Ammon's horn (tissue), 1 donor: ENCODE measurements around the gene OMA1.
"Not testable (repeated sequence)": the region's sequence is repeated elsewhere in the genome, so short reads cannot be mapped to it uniquely, and the experiment has no call there.

Source experiments
- DNase-seq: peaks from one replicate; pipeline ENCODE4 v3.0.0-alpha.2; 2016; ENCODE audit warnings: low spot score

OMA1 gene

DNA sequence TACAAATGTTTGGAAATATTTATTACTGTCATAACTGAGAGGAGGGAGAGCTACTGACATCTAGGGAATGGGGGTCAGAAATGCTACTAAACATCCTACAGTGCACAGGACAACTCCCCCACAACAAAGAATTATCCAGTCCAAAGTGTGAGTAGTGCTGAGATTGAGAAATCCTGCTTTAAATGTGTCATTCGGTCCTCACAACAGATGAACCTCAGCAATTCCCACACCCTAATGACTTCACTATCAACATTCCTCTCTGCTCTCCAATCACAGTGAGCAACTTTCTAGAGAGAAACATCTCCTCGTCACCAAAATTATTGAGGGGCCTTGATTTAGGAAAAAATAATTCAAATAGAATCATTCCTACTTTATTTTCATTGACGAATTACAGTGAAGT lies 18.0 kb downstream of the OMA1 start:
- peak; percentile 12 for DNase-seq

DNA sequence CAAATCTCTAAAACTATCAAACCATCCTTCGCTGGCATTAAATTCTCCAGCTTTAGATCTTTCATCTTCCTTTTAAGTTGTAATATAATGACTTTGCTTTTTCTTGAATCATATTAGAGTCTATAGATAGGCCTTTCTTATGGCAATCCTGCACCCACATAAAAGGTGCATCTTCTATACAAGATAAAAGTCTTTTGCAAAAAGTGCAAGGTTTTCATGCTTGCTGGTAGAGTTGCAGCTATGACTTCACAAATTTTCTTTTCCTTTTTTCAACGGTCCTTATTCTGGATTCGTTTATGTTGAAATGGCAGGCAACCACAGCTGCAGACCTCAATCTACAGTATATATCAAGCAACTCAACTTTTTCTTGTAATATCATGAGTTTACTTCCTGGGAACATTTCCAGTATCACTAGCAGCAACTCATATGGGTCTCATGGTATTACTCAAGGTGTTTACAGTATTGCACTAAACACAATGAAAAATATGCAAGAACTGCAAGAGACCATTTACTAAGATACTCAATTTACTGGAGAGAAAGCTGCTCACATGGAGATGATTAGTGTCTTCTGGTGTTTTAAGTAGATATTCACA lies 22.1 kb downstream of the OMA1 start:
- DNase-seq: no peak

DNA sequence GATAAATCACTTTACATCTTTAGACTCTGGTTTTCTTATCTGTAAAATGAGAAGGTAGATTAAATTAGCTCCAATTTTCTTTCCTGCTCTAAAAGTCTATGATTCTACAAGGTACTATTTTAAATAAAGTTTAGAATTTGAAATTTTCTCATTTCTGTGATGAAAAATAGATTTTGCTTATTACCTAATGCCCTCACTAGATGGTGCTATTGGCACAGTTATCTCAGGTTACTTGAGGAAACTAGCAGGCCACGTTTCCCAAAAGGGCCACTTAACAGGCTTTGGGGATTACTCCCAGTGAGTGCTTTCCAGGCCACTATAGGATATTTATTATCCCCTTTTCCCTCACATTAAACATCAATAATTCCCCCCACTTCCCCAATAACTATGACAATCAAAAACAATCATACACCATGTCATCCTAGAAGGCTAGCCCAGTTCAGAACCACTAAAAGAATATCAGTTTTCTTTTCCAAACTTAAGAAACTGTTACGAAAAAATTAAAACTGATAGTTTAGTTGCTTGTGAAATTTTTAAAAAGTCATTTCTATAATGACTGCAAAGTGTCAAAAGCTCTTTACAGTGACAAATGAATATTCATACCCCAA lies 30.6 kb downstream of the OMA1 start:
- DNase-seq: peak; percentile 85

DNA sequence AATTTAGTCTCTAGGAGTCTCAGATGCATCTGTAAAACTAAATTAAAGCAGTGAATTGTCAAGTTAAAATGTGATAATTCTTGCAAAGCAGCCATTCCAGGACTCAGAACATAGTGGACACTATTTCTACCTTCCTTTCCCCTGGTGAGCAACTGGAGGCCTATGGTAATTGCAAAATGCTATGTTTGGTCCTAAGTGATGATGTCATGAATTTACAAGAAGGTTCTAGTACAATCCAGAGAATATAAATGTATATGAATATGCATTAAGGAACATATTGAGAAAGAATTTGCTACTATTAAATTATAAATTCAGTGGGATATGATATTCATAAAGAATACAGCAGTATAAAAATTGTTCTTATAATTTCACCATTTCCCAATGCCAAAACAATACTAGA lies 32.6 kb downstream of the OMA1 start:
- DNase-seq: no peak

DNA sequence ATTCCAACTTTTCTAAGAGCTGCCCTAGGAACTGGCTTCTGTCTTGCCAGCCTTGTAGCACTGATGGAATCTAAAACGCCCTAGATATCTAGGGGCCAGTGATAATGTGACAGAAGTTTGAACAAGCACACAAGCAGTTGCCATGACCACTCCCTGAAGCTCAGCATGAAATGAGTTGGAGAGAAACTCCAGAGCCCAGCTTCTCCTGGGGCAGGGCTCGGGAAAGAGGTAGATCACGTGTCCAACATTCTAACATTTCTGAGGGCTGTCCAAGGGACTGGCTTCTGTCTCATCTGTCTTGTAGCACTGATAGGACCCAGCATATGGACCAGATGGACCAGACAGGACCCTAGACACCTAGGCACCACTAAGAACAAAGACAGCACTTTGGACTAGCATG lies 37.9 kb downstream of the OMA1 start:
- DNase-seq: no peak

DNA sequence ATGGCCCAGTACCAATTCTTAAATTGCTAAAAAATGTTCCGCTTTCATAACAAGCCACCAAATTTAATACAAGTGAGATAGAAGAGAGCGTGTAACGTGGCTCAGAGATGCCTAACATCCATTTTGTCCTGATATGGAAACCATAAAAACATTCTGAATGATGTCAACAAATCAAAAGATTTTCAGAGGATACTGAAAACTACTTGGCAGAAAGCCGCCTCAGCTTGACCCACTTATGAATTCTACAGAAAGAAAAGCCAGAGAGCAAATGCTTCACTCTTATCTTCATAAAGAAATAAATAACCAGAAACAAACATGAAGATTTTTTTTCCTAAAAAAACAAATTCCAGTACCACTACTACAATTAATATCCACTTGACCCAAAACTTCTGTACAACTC lies 41.2 kb downstream of the OMA1 start:
- no peak for DNase-seq

DNA sequence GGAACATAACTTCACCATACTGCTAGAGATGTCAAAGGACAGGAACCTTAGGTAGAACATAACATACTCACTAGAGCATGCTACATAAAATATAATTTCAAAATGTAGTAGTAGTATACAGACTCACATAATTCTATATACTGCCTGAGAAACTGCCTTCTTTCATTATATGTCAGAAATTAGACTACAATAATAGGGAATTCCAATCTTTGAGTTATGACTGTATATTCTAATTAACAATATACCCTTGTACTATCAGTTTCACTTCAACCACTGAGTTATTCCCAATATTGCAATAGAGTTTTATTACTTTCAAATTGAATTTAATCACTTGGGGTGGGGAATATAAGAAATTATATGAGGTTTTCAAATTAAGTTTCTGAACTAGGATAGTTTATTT lies 44.0 kb downstream of the OMA1 start:
- DNase-seq: no peak

DNA sequence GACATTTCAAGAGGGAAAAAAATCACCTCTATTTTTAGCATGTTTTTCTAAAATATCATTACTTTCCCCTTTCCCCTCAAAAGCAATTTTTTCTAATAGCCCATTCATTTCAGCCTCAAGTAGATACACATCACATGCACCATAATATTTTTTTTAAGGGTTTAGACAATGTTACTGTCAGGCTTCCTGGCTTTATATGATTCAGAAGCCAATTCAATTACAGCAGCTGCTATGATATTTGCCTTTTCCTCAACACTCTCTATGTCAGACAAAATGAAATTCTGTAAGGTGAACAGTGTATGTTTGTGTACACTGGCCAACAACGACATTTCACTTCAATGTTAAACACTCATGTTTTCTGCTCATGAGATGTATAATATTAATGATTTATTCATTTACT lies 46.5 kb downstream of the OMA1 start:
- no peak for DNase-seq

DNA sequence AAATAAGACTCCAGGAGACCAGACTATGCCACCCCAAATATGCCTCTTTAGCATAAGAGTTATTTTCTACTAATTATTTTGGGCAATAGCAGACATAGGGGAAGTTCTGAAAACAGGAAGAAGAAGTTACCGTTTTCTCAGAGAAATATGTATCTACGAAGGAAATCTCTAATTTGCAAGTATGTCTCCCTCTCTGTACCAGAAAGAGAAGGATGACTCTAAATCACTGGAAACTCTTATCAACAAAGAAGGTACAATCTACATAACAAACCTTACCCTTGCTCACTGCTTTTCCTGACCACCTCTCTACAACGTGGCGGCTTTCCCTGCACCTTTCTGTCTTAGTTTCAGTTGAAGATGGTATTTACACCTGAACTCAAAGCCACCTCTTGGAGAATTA lies 49.0 kb downstream of the OMA1 start:
- no peak for DNase-seq

DNA sequence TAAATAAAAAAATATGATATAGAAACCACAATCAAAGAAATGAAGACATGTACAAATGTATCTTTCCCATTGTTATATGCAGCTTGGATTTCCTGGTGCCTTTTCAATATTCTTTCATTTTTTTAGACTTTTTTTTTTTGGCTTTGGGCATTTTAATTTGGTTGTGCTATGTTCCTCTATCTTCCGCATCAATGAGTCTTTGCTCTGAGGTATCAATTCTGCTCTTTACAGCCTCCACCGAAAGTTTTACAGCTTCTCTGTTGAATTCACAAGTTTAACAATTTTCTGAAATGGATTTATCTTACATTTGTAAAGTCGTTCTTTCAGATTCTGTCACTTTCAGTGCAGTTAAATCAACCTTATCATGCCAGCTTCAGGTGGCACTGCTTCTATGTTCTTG lies 50.5 kb downstream of the OMA1 start:
- no peak for DNase-seq

DNA sequence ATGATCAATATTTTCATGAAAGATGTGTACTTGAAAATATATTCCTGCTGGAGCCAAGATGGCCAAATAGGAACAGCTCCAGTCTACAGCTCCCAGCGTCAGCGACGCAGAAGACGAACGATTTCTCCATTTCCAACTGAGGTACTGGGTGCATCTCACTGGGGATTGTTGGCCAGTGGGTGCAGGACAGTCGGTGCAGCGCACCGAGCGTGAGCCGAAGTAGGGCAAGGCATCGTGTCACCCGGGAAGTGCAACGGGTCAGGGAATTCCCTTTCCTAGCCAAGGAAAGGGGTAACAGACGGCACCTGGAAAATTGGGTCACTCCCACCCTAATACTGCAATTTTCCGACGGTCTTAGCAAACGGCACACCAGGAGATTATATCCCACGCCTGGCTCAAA lies 57.6 kb downstream of the OMA1 start:
- not testable (repeated sequence) for DNase-seq

DNA sequence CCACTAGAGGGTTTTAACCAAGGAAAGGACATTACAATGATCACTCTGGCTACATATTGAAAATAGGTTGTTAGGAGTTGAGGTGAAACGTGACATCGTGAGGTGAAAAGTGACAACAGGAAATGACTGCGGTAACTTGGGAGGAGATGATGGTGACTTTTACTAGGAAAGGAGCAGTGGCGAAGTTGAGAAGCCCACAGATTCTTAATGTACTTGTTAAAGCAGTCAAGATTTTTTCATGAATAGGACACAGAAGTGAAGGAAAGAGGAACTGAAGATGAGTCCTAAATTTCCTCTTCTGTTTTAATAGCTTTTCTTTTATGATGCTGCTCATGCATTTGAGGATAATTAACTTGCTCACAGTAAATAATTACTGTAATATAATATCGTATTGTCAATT lies 59.5 kb downstream of the OMA1 start:
- DNase-seq: no peak

DNA sequence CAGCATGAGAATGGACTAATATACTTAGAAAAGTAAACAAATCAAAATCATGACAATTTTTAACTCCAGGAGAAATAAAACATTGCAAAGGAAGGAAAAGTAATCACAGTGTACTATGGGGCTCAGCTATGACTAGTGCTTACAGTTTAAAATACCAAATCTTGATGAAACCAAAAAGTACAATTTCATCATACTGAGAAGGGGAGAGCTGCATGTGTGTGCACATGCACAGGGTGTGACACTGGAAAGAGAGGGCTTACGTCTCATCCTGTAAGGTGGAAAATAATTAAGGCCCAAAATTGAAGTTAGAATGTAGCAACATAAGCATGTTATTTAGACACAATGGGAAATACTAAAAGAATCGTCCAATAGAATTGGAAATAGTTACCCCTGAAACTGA lies 64.6 kb downstream of the OMA1 start:
- DNase-seq: no peak

DNA sequence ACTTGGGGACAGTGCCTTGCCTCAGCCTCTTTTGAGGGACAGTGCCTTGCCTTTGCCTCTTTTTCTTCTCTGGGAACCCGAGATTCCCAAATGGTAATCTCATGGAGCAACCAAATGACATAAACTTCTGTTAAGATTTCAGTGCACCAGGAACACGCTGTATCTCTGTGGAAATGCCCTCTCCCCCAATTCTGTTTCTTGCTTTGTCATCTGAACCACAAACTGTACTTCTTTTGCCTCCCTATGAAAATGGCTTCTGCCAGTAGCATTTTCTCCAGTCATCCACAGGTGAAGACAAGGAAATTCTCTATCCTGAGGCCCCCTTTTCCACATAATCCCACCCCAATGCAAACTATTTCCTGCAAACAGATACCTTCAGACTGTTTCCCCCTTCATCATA lies 66.3 kb downstream of the OMA1 start:
- DNase-seq: no peak

DNA sequence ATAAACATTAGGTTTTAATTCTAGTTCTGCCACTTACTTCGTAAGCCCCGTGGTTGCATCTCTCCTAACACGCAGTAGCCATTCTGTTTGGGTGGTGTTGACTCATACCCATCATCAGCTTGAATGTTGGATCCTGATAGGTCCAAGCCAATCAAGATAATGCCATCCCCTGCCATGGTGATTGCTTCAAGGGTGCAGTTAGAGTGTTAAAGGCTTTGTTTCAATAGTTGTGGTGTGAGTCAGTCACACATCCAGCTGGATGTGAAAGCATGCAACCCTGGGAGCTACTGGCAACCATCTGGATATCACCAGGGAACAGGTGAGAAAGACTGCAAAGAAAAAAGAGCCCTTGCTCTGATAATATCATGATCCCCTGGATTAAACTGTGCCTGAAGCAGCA lies 69.1 kb downstream of the OMA1 start:
- no peak for DNase-seq

DNA sequence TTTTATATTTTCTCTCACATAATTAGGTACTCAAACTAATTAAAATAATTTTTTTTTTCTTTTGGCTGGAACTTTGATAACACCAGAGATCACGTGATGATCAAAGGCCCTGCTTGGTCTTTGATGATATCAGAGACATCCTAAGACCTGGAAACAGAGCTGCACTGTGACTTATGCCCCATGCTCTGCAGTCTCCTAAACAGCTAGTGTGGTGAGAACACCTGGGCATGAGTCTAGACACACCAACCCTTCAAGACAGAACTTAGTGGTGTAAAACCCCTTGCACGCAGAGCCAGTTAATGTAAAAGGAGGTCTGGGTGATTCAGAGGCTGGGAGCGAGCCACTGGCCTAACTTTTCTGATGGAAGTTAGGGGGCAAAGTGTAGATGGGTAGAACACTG lies 70.3 kb downstream of the OMA1 start:
- DNase-seq: no peak

DNA sequence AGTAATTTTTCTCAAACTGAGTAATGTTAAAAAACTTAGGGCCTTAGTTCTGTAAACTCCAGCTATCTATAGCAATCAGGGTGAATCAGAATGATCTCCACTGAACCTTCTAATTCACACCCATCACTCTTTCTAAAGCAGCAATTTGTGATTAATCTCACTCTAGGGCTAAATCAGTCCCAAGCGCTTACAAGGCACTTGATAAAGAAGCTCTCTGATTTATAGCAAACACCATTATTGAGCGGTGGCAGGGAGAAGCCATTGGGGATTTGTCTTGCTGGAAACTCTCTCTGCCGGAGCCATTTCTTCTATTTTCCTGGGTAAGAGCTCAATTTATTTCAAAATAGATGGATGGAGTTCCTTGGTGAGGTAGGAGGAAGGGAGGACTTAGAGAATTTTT lies 77.0 kb downstream of the OMA1 start:
- DNase-seq: no peak

DNA sequence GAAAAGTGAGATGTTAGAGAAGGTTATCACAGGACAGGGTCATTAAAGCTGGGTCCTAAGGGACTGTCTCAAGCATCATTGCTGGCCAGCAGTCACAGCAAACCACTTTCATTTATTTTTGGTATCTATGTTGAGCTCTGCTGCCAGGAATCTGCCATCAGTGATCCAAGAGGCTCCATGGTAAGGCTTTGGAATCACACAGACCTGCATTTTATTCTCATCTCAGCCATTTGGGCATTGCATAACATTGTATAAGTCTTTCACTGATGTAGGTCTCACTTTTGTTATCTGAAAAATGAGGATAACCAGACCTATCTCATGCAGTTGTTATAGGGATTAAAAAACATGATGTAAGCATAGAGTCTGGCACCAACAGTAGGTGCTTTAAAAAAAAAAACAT lies 77.5 kb downstream of the OMA1 start:
- no peak for DNase-seq

DNA sequence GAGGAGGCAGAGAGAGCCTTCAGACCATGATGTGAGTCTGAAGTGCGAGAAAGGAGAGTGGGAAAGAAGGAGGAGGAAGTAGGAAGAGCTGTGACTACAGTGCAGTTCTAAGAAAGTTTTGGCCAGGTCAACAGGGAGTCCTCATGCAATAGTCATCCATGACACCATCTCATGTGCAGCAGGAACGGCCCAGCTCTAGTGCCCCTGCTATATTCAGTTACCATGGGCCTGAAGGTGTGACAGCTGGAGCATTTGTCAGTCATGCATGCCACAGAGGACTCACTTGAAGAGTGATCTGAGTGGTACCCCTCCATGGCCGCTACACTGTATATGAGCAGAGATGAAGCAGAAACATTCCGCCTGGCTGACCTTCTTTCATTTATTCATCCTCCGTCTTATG lies 77.9 kb downstream of the OMA1 start:
- DNase-seq: no peak

DNA sequence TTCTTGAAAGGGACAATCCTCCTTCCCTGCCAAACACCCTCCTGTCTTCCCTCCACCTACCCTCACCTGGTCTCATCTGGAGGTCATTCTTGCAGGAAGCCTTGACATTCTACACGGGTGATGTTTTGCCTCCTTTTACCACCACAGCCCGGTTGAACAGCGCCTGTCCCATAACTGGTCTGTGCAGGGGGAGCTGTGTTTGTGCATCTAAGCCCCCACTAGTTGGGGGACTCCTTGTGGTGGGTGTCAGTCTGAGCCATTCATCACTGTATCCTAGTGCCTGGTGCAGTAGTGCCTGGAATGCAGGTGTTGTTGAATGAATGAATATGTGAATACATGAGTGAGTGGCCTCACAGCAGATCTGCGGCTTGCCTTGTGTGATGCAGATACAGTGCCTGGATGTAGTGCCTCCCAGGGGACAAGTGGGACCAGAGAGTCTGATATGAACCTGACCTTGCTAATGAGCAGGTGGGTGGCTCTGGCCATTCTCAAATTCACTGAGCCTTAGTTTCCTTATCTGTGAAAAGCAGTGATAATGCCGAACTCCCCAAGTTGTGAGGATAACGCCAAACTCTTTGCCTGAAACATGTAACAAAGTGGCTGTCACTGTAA lies 79.8 kb downstream of the OMA1 start:
- no peak for DNase-seq

DNA sequence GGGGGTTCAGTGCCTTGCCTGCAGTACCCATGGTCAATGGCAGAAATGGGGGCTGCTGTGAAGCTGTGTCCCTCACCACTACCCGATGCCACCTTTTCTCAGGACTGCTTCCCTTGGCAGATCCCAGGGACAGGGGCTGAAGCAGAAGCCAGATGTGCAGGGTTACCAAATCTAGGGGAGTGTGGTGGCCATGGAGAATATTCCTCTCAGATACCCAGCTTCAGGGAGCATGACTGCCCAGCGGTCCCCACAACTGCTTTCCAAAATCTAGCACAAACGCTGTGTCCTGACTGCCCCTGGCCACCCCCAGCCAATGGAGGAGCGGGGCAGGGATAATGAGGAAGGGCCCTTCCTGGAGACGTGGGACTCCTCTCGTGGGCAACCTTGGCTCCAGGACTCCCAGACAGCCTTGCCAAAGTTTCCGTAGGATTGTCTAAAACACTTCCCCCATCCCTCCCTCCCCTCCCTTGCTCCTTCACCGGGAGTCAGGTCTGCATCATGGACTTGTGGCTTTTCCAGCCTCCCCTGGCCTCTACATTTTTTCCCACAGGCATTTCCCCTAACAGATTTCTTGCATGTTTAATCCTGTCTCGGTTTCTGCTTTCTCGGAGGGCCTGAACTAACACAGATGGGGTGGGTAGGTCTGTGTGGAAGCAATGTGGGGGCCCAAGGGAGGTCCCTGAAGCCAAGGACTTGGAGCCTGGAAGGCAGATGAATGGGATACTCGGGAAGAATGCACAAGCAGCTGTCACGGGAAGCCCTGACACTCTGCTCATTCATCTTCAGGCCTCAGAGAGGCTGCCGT lies 80.5 kb downstream of the OMA1 start:
- no peak for DNase-seq

DNA sequence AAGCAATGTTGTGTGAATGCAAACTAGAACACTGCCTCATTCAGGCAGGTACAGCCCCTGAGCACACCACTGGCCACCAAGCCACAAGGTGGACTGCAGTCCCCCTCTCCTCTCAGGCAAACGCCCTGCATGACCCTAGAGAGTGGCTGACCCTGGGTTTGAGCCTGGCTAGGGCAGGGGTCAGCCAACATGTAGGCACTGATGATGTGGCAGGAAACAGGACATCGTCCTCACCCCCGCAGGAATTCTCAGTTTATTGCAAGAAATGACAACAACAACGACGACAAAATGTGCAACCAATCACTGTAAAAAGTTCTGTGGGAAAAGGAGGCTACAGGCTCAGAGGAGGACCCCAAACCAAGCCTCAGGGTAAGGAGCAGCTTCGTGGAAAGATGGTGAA lies 81.3 kb downstream of the OMA1 start:
- DNase-seq: no peak

DNA sequence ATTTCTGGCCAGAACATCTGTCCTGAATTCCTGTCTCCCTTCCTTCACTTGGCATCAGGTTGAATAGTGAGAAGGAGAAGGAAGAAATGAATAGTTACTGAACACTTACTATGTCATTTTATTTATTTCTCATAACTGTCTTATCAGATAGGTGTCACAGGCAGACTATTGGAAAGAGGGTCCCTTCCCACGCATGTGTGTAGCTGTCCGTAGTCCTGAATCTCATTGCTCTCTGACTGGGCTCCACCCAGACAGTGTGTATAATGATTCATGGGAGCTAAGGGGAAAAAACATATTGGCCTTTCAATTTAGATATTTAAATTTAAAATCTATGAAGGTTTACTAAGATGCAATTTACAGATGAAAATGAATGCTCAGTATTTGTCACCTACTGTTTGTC lies 86.1 kb downstream of the OMA1 start:
- no peak for DNase-seq
